NCI-H1092 treated with DMSO at 0.1 percent for 48 hours (cell line): Measurements from ENCODE around the gene HSP90AA1.

ENCODE experiments used
- DNase-seq: peaks from one replicate; lab custom pipeline; 2025; lab: John Stamatoyannopoulos, UW

HSP90AA1 gene

GRCh38 chr14:102039157-102039556, 47.7 kb downstream of the HSP90AA1 start:
- DNase-seq: no peak

- no peak for DNase-seq
Observed at GRCh38 chr14:102037686-102038085, 49.2 kb downstream of the HSP90AA1 start.

- DNase-seq: no peak
Observed at GRCh38 chr14:102035914-102036313, 50.9 kb downstream of the HSP90AA1 start.

GRCh38 chr14:102034301-102034700, 52.5 kb downstream of the HSP90AA1 start:
- no peak for DNase-seq

- DNase-seq: no peak
Observed at GRCh38 chr14:102033241-102033640, 53.6 kb downstream of the HSP90AA1 start.
